Erythroblast (primary cell): Measurements from ENCODE around the gene GPX2.

Experiments
- GATA1 ChIP-seq: IDR thresholded peaks from 2 replicates; pipeline ENCODE4 v1.6.1; 2011; ENCODE audit warnings: low read depth, mild to moderate bottlenecking, control low read depth, low read length, moderate library complexity
- POLR2A ChIP-seq: IDR thresholded peaks from 2 replicates; pipeline ENCODE4 v1.6.1; 2011; ENCODE audit warnings: mild to moderate bottlenecking, low read length

GRCh38 chr14:64956697-64957406, 14.3 kb upstream of the GPX2 start:
- TF ChIP-seq GATA1 (no peak), POLR2A (no peak)
